GM18508 (cell line): ENCODE data around the gene KRT12.
"Not testable (repeated sequence)": the region's sequence is repeated elsewhere in the genome, so short reads cannot be mapped to it uniquely, and the experiment has no call there.

ENCODE experiments used
- ATAC-seq: cut with Tn5 transposase; IDR thresholded peaks from one replicate; pipeline ENCODE4 v1.9.1; 2021; ENCODE audit warnings: moderate number of reproducible peaks; ENCODE audit not compliant: insufficient read depth, unreplicated experiment

KRT12 gene

GRCh38 chr17:40818733-40819527, 48.1 kb downstream of the KRT12 start:
- ATAC-seq = no peak

- no peak for ATAC-seq
These were observed 48.7 kb downstream of the KRT12 start for GRCh38 chr17:40818343-40818732.

- ATAC-seq = no peak
These were observed 49.8 kb downstream of the KRT12 start for GRCh38 chr17:40817103-40817682.

- no peak for ATAC-seq
These were observed 50.5 kb downstream of the KRT12 start for GRCh38 chr17:40816569-40816968.

DNA sequence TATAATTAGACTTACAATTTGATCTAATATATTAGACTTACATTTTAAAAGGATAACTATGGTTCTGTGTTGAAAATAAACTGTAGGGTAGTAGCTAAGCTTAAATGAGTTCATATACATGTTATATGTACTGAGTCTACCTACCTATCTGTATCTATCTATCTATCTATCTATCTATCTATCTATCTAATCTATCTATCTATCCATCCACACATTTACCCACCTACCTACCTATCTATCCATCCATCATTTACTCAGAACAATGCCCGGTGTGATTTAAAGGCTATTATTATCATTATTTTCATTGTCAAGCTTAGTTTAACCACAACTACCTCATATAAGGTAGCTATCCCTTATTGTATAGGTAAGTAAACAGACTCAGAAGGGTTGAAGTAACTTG, 51.6 kb downstream of the KRT12 start:
- no peak for ATAC-seq

- ATAC-seq = not testable (repeated sequence)
These were observed 52.4 kb downstream of the KRT12 start for GRCh38 chr17:40814657-40815056.

GRCh38 chr17:40813804-40814203, 53.2 kb downstream of the KRT12 start:
- ATAC-seq = no peak

GRCh38 chr17:40812639-40813038, 54.4 kb downstream of the KRT12 start:
- ATAC-seq = no peak
